GM13977 (cell line): ENCODE measurements around the gene GTPBP10.

Experiments
- DNase-seq: peaks from one replicate; pipeline ENCODE4 v3.0.0; 2012; ENCODE audit warnings: low spot score
- CTCF ChIP-seq: IDR thresholded peaks from 2 replicates; pipeline ENCODE4 v1.5.1; 2012; ENCODE audit warnings: mild to moderate bottlenecking, control low read depth; ENCODE audit not compliant: insufficient read depth; ENCODE audit errors: extremely low read depth, missing control alignments
- in situ Hi-C: fragments of 300-500 bp; cut with MboI; formaldehyde crosslinking; loops from one replicate; pipeline ENCODE4 v1.12.0; 2022; ENCODE audit warnings: low sequenced_read_pairs, low pct_unique_long_range_greater_than_20kb, mixed read lengths, inconsistent platforms; ENCODE audit not compliant: unreplicated experiment

GTPBP10 gene

DNA sequence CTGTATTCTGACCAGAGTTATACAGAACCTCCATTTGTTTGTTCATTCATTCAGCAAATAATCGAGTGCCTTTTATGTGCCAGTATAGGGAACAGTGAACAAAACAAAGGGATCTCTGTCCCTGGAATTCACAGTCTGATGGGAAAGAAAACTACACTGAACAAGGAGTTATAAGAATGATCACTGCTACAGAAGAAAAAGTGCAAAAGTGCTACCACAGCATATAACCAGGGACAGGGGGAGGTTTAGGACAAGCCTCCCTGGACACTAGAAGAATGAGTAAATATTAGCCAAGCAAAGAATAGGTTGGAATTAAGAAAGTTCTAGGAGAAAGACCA lies 60.9 kb downstream of the GTPBP10 start:
- no peak for TF ChIP-seq CTCF
- in situ Hi-C loops: no loop called here
- no peak for DNase-seq

GRCh38 chr7:90408142-90408541 lies 61.6 kb downstream of the GTPBP10 start:
- no peak for DNase-seq
- in situ Hi-C loops: no loop called here
- TF ChIP-seq CTCF: no peak

DNA sequence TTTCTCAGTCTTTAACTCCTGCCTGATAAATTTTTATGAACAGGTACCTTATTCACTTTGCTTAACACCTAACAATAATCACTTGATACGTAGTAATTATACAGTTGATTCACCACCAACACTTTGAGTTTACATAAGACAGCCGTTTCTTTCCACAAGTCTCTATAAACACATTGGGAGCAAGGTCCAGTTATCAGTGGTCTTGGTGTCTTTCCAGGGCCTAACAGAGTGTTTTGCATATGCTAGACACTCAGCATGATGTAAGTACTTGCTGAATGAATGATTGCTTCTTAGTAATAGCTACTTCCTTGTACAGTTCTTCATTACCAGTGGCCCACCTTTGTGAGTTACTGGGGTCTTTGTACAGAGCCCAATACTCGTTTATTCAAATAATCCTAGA lies 63.2 kb downstream of the GTPBP10 start:
- in situ Hi-C loops: no loop called here
- DNase-seq: no peak
- TF ChIP-seq CTCF: no peak

DNA sequence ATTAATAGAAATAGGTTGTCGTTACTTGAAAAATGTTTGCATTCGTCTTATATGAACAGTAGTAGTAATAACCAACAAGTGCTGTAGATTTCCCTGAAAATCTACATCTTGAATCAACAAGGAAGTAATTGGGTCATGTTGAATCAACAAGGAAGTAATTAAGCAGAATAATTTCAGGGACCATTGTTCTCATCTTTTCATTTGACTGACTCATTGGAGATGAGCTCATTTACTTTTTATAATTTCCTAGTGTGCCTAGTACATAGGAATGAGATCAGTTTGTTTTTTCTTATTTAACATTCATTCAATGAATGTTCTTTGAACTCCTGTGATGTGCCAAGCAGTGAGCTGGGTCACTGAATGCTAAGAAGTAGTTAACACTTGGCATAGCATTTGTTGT lies 65.0 kb downstream of the GTPBP10 start:
- no peak for DNase-seq
- in situ Hi-C loops: no loop called here

DNA sequence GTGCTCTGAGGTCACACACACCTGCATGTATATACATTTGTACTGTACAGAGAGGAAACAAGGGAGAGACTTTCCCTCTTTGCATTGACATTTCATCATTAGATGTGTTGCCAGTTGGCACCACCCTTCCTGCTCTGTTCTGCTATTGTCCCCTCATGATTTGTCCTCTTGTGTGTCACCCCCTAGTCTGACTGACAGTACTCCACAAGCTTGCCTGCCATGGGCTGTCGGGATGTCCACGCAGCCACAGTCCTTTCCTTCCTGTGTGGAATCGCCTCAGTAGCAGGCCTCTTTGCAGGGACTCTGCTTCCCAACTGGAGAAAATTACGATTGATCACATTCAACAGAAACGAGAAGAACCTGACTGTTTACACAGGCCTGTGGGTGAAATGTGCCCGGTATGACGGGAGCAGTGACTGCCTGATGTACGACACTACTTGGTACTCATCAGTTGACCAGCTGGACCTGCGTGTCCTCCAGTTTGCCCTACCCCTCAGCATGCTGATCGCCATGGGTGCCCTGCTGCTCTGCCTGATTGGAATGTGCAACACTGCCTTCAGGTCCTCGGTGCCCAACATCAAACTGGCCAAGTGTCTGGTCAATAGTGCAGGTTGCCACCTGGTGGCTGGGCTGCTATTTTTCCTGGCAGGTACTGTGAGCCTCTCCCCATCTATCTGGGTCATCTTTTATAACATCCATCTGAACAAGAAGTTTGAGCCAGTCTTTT lies 66.1 kb downstream of the GTPBP10 start:
- DNase-seq: no peak
- in situ Hi-C loops: no loop called here
- TF ChIP-seq CTCF: peak; percentile 51

More for the DNA sequence above, 65.0 kb downstream of the GTPBP10 start:
- TF ChIP-seq CTCF: no peak

GRCh38 chr7:90413185-90413528 lies 66.6 kb downstream of the GTPBP10 start:
- DNase-seq: no peak
- in situ Hi-C loops: no loop called here
- TF ChIP-seq CTCF: no peak

- in situ Hi-C loops: no loop called here
- no peak for TF ChIP-seq CTCF
- DNase-seq: no peak
Measured at GRCh38 chr7:90421651-90422050, 75.1 kb downstream of the GTPBP10 start.
